ENCODE results near the gene ANKMY1.
A peak's percentile ranks its signal among the peaks of the same experiment; 100 is the strongest.

The ANKMY1 gene

DNA sequence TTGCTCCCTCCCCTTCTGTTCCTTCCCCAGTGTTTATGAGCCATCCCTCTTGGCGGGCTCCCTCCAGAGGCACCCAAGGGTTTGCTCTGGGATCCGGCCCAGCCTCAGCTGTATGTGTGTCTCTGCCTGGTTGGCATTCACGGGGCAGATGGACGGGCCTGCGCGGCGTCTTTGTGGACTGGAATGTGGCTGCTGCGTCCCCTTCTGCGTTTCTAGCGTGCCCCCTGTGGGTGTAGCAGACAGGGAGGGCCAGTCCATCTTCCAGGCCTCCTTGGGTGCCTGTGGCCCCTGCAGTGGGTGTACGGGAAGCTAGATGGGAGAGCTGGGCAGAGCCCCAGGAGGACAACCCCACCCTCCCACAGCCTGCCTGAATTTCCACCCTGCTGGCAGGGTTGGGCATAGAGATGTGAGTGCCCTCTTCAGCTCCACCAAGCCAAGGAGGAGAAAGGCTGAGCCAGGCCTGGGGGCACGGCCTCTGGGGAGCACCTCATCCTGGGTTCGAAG is 106.6 kb downstream of the ANKMY1 start:
- ATAC-seq = peak; percentile 14
- TF ChIP-seq CSDC2 (CRISPR knock-in tag; IDR thresholded peaks at IDR 0.05) (no peak), ZC3H10 (CRISPR knock-in tag; IDR thresholded peaks at IDR 0.05) (no peak), ZFP3 (CRISPR knock-in tag; IDR thresholded peaks at IDR 0.05) (no peak), PATZ1 (CRISPR knock-in tag; IDR thresholded peaks at IDR 0.05; ENCODE audit: borderline replicate concordance) (no peak), ZNF70 (CRISPR knock-in tag; IDR thresholded peaks at IDR 0.05) (no peak), ARNTL (CRISPR knock-in tag; IDR thresholded peaks at IDR 0.05; ENCODE audit: borderline replicate concordance, low read depth) (no peak), RARB (CRISPR knock-in tag; IDR thresholded peaks at IDR 0.05) (no peak), PPARA (CRISPR knock-in tag; IDR thresholded peaks at IDR 0.05; ENCODE audit: borderline replicate concordance) (no peak), TOX (CRISPR knock-in tag; IDR thresholded peaks at IDR 0.05; ENCODE audit: borderline replicate concordance) (no peak), POU6F1 (CRISPR knock-in tag; IDR thresholded peaks at IDR 0.05; ENCODE audit: borderline replicate concordance, low read depth) (no peak), ZFP30 (CRISPR knock-in tag; IDR thresholded peaks at IDR 0.05) (no peak), ZNF8 (CRISPR knock-in tag; IDR thresholded peaks at IDR 0.05) (no peak), TCF4 (CRISPR knock-in tag; IDR thresholded peaks at IDR 0.05; ENCODE audit: borderline replicate concordance) (no peak), OSR1 (CRISPR knock-in tag; IDR thresholded peaks at IDR 0.05) (no peak)
- TF ChIP-seq, protein P1, sequence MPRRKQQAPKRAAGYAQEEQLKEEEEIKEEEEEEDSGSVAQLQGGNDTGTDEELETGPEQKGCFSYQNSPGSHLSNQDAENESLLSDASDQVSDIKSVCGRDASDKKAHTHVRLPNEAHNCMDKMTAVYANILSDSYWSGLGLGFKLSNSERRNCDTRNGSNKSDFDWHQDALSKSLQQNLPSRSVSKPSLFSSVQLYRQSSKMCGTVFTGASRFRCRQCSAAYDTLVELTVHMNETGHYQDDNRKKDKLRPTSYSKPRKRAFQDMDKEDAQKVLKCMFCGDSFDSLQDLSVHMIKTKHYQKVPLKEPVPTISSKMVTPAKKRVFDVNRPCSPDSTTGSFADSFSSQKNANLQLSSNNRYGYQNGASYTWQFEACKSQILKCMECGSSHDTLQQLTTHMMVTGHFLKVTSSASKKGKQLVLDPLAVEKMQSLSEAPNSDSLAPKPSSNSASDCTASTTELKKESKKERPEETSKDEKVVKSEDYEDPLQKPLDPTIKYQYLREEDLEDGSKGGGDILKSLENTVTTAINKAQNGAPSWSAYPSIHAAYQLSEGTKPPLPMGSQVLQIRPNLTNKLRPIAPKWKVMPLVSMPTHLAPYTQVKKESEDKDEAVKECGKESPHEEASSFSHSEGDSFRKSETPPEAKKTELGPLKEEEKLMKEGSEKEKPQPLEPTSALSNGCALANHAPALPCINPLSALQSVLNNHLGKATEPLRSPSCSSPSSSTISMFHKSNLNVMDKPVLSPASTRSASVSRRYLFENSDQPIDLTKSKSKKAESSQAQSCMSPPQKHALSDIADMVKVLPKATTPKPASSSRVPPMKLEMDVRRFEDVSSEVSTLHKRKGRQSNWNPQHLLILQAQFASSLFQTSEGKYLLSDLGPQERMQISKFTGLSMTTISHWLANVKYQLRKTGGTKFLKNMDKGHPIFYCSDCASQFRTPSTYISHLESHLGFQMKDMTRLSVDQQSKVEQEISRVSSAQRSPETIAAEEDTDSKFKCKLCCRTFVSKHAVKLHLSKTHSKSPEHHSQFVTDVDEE (CRISPR knock-in tag; IDR thresholded peaks at IDR 0.05) = no peak
- TF ChIP-seq, protein P2, sequence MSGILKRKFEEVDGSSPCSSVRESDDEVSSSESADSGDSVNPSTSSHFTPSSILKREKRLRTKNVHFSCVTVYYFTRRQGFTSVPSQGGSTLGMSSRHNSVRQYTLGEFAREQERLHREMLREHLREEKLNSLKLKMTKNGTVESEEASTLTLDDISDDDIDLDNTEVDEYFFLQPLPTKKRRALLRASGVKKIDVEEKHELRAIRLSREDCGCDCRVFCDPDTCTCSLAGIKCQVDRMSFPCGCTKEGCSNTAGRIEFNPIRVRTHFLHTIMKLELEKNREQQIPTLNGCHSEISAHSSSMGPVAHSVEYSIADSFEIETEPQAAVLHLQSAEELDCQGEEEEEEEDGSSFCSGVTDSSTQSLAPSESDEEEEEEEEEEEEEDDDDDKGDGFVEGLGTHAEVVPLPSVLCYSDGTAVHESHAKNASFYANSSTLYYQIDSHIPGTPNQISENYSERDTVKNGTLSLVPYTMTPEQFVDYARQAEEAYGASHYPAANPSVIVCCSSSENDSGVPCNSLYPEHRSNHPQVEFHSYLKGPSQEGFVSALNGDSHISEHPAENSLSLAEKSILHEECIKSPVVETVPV (CRISPR knock-in tag; IDR thresholded peaks at IDR 0.05) = no peak

- TF ChIP-seq OSR1 (CRISPR knock-in tag; IDR thresholded peaks at IDR 0.05) = no peak
- TF ChIP-seq PPARA (CRISPR knock-in tag; IDR thresholded peaks at IDR 0.05; ENCODE audit: borderline replicate concordance) = no peak
- no peak for TF ChIP-seq ZFP30 (CRISPR knock-in tag; IDR thresholded peaks at IDR 0.05)
- TF ChIP-seq CSDC2 (CRISPR knock-in tag; IDR thresholded peaks at IDR 0.05) = no peak
- no peak for TF ChIP-seq ZFP3 (CRISPR knock-in tag; IDR thresholded peaks at IDR 0.05)
- TF ChIP-seq ZNF565 (CRISPR knock-in tag; conservative IDR thresholded peaks at IDR 0.05; ENCODE audit: low read depth) = no peak
- no peak for TF ChIP-seq POU6F1 (CRISPR knock-in tag; IDR thresholded peaks at IDR 0.05; ENCODE audit: borderline replicate concordance, low read depth)
- TF ChIP-seq TCF4 (CRISPR knock-in tag; IDR thresholded peaks at IDR 0.05; ENCODE audit: borderline replicate concordance) = no peak
- no peak for TF ChIP-seq PATZ1 (CRISPR knock-in tag; IDR thresholded peaks at IDR 0.05; ENCODE audit: borderline replicate concordance)
- TF ChIP-seq ISL1 (CRISPR knock-in tag; IDR thresholded peaks at IDR 0.05) = no peak
- ATAC-seq = no peak
Observed at GRCh38 chr2:240450532-240451107, 107.2 kb downstream of the ANKMY1 start.
